Measurements from ENCODE around the gene NRDE2.
"Not testable (repeated sequence)": the region's sequence is repeated elsewhere in the genome, so short reads cannot be mapped to it uniquely, and the experiment has no call there.

The NRDE2 gene

GRCh38 chr14:90341232-90341631 lies 9.5 kb upstream of the NRDE2 start:
- DNase-seq = not testable (repeated sequence)

DNA sequence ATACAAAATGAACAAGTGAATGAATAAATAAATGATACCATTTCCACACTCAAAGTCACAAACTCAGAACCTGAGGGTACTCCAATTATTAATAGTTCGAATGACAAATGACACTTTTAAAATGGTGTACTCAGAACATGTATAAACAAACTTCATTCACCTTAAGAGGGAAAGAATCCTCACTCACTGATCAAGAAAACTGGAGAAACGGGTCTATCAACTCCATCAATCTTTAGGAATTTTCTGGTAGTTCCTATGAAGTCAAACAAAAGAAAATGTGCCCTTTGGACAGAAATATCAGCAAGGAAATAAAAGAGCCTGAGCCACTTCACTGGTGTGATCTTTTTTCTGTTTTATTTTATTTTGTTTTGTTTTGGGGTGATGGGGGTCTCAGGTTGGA lies 5.2 kb upstream of the NRDE2 start:
- no peak for DNase-seq

DNA sequence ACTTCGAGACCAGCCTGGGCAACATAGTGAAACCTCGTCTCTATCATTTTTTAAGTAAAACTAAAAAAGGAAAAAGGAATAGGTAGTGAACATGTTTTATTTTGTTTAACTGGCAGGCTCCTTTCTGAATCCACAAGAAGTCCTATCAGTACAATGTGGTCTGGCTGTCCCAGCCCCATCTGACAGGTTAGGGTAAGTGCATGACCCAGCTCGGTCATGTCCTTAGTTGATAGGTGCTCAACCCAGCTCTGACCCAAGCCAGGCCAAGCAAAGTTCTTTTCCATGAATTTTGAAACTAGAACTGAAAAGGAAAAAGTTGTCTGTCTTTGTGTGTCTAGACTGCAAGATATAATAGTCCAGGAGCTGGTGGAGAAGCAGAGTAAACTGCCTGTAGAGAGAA lies 4.7 kb upstream of the NRDE2 start:
- no peak for DNase-seq

DNA sequence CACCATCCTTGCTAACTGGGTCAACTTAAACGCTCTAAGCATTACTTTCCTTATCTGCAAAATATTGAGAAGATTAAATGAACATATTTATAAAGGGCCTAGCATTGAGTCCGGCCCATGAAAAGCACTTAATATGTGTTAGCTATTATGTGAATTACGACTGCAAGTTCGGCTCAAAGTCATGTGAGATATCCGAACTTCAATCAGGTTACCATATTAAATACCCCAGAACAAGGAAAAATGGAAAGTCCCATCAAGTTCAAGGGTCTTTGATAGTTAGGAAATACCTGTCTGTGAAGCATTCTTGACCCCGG lies 487 bp upstream of the NRDE2 start:
- no peak for DNase-seq

- DNase-seq = no peak
Measured at GRCh38 chr14:90330203-90331196, 1.2 kb downstream of the NRDE2 start.

- DNase-seq = no peak
Measured at GRCh38 chr14:90321891-90322290, 9.8 kb downstream of the NRDE2 start.

DNA sequence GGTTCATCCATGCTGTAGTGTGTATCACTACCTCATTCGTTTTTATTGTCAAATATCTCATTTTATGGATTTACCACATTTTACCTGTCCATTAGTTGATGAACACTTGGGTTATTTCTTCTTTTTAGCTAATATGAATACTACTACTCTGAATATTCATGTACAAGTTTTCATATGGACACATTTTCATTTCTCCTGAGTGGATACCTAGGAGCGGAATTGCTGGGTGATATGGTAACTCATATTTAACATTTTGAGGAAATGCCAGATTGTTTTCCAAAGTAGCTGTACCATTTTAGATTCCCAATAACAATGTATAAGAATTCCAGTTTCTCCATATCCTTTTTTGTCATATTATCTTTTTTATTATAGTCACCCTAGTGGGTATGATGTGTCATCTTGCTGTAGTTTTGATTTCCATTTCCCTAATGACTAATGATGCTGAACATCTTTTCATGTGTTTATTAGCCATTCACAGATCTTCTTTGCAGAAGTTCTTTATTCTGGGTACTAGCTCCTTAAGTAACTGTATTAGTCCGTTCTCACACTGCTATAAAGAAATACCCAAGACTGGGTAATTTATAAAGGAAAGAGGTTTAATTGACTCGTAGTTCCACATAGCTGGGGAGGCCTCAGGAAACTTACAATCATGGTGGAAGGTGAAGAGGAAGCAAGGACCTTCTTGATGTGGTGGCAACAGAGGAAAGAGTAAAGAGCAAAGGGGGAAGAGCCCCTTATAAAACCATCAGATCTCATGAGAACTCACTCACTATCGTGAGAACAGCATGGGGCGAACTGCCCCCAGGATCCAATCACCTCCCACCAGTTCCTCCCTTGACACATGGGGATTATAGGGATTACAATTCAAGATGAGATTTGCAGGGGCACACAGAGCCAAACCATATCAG lies 11.9 kb downstream of the NRDE2 start:
- DNase-seq = no peak

GRCh38 chr14:90319173-90319572 lies 12.6 kb downstream of the NRDE2 start:
- no peak for DNase-seq

DNA sequence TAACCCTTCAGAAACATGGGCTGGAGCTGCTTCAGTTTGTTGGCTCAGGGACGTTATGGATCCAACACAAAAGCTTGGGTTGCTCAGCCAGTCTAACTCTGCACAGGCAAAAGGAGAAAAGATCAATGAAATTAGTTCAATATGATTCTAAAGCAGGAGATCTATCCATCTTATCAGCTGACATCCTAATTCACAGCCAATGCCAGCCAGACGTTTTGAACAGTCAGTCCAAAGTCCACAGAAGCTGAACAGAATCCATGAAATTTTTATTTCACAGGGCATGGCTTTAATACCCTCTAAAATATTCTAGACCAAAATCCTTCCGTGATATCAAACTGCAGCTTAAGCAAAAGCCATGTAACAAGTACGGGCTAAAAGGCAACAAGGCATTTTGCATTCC lies 13.7 kb downstream of the NRDE2 start:
- DNase-seq = no peak

DNA sequence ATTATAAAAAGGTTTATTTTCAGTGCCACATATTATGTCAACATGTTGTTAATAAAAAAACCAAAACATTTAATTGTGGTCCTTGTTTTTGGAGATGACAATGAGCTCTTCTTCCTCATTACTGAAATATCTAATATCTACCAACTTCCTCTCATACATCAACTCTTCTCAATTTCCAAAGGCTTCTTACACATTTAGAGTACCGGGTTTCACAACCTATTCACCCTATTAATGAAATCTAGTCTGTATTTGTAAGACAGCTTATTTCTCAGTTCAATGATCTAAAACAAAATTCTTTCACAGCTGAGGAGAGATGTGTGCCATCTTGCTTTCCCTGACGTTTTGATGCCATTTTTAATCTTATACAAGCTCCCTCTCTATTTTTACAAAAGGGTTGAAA lies 14.5 kb downstream of the NRDE2 start:
- DNase-seq = no peak

DNA sequence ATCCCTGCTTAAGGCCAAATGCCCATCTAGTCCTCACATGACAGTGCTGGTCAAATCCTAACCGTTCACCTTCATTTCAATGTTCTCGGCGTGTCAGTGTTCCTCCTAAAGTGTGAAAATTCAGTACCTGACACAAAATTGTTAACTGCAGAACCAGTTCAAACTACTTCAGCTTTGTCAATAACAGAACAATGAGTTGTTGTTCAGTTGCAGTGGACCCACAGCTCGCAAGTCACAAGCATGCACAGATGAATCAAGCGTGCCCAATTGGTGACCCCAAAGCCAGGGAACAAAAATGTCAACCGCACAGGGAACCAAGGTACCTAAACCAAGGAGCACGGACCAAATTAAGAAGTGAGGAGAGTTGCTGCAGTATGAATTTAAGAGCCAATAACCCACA lies 23.2 kb downstream of the NRDE2 start:
- DNase-seq = no peak

- DNase-seq = no peak
Measured at GRCh38 chr14:90305176-90305601, 26.6 kb downstream of the NRDE2 start.

DNA sequence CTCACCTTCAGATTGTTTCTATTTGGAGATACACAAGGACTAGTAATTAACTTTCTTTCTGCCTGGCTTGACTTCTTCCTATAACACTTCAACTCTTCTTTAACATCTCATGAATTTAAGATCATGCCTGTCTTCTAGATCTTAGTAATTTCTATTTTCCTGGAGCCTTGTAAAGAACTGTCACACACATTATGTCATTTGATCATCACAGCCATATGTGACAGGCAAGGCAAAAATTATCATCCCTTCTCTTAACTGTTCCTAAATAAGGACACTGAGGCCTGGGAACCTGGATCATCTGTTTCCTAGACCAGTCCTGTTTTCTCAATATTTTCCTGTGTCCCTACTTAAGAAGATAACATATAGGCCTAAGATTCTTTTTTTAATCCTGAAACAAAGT lies 27.2 kb downstream of the NRDE2 start:
- DNase-seq = no peak

- DNase-seq = no peak
Measured at GRCh38 chr14:90303473-90303872, 28.3 kb downstream of the NRDE2 start.

GRCh38 chr14:90302529-90303303 lies 29.0 kb downstream of the NRDE2 start:
- DNase-seq = no peak

GRCh38 chr14:90301668-90302090 lies 30.1 kb downstream of the NRDE2 start:
- no peak for DNase-seq

- DNase-seq = no peak
Measured at GRCh38 chr14:90301122-90301521, 30.6 kb downstream of the NRDE2 start.

DNA sequence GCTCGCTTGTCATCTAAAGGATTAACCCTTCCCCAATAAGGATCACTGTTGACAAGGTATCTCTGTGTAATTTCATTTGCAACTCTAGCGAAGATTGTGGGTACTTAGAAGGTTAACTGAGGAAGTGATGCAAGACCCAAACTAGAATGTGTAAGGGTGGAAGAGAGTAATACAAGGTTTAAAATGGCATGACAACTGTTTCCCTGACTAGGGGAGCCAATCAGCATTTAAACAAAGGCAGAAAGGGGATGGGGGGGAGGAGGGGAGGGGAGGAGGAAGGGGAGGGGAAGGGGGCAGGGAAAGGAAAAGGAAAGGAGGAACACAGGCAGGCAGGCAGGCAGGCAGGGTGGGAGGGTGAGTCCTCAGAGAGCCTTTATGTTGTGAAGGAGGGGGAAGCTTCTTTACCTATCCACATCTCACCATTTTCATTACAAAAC lies 31.1 kb downstream of the NRDE2 start:
- DNase-seq = no peak

DNA sequence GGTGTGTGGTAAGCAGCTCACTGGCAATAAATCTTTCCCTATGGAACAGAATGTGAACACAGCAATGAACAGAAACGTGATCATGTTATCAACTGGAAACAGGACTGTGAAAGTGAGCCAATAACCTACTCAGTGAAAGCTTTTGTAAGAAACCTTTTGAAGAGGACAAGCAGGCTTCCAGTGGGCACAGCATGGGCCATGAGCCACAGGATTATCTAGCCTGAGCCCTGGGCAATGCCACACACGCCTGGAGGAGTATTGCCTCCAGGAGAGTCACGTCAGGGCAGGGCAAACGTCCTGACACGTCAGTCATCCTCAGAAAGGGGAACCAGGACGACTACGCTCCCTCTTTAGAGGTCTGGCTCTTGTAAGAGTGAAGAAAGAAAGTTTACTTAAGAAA lies 32.3 kb downstream of the NRDE2 start:
- DNase-seq = no peak

DNA sequence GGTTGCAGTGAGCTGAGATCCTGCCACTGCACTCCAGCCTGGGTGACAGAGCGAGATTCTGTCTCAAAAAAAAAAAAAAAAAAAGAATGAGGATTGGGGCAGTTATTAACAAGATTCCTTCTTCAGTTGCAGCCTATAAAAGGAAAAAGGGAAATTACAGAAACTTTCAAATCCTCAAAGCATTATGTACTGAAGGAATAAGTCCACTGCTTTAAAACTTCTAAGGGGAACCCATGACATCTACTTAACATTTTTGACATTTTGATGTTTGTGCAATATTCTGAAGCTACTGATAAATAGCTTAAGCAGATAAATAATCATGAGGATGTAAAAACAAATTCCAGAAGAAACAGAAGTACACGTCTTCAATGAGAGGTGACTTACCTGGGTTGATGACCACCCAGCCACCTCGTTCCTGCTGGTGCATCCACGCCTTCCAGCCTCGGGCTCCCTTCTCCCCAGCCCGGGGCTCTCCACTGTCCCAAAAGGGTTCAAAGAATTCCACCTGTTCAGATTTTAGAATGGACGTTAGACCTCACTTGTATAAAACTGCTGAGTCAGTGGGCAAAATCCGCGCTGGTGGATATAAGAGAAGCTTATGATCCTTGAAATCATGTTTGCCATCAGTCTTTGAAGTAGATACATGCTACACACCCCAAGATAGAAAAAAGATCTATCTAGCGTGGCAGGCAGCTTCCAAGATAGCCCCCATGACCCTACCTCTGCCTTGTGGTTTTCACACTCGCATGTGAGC lies 33.7 kb downstream of the NRDE2 start:
- DNase-seq = no peak

DNA sequence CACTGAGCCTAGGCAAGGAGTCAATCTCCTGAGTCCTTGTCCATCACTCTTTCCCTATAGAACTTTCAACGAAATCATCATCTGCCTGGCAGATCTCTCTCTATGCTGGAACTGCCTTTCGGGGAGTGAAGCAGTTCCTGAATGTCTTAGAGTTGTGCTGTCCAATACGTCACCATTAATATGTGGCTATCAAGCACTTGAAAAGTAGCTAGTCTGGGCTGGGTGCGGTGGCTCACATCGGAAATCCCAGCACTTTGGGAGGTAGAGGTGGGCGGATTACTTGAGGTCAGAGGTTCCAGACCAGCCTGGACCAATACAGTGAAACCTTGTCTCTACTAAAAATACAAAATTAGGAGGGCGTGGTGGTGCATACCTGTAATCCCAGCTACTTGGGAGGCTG lies 35.1 kb downstream of the NRDE2 start:
- DNase-seq = no peak

DNA sequence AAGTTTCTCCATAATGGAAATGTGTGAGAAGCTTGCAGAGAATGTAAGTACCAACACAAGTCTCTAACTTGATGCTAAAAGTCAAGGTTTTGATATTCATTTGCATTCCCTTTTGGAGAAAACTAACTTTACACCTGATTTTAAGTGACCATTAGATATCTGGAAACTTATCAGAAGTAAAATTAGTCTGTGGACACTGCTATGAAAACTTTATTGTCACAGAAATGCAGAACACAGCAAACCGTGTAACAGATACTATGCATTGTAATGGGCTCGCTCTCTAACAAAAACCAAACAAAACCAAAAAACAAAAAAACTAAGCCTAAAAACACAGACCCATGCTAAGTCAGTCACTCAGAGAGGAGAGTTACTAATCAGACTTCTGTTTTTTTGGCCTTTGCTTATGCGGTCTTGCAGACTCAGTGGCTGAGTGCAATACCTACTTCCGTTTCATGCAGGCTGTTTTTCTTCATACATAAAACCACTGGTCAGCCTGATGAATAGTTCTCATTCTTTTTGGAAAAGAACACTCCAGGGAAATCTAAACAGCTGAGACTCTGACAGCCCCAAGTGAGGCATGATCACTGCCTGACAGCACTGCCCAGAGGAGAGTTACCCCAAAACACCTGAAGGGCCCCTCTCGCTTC lies 35.7 kb downstream of the NRDE2 start:
- DNase-seq = no peak
